ENCODE measurements around the gene KRT79. TPM values are rescaled to one million over a fixed set of nuclear protein-coding genes. Genes with fewer than 3 reads are reported as not detected.

The KRT79 gene
- total and polyA plus RNA-seq, 8 donors: 0.09 TPM; not detected in 7

GRCh38 chr12:52772188-52772587 lies 61.9 kb downstream of the KRT79 start:
- TF ChIP-seq CTCF (IDR thresholded peaks at IDR 0.05): no peak
- no peak overlapping the region for H3K27ac ChIP-seq
- H3K4me3 ChIP-seq: no peak overlapping the region
- H3K27me3 ChIP-seq: no peaks in the 10 kb centered on the region
- 74 to 78% methylated on average over 4 of the region's 4 CpGs for WGBS, 2 donors
- intact Hi-C loops (cut with DNase I): no loop called here
- no peaks in the 10 kb centered on the region for H3K36me3 ChIP-seq
- no peak for DNase-seq
- no peaks in the 10 kb centered on the region for H3K4me1 ChIP-seq
- no peaks in the 10 kb centered on the region for H3K9me3 ChIP-seq
- ATAC-seq: no peak
- no peak for FAIRE-seq

- Histone ChIP-seq H3K4me3 (no peak overlapping the region), H3K9me3 (no peaks in the 10 kb centered on the region), H3K4me1 (no peaks in the 10 kb centered on the region), H3K36me3 (no peaks in the 10 kb centered on the region), H3K27ac (no peak overlapping the region), H3K27me3 (no peaks in the 10 kb centered on the region)
- TF ChIP-seq CTCF (IDR thresholded peaks at IDR 0.05): no peak
- intact Hi-C loops (cut with DNase I): no loop called here
- DNase-seq (no peak), FAIRE-seq (no peak), ATAC-seq (no peak)
- 59 to 69% methylated on average over 4 of the region's 4 CpGs for WGBS, 2 donors
These were observed 62.6 kb downstream of the KRT79 start for GRCh38 chr12:52771505-52771904.

Other genes starting within 250 kb of the KRT79 start
- gene KRT72, start 232.8 kb downstream of the KRT79 start, total RNA-seq: under 1 TPM in 1 of 6 donors, not detected in 5; 0.09 TPM
- gene KRT72, start 232.8 kb downstream of the KRT79 start, polyA plus RNA-seq: not detected
- gene KRT73, start 215.8 kb downstream of the KRT79 start, total RNA-seq: not detected
- gene KRT73, start 215.8 kb downstream of the KRT79 start, polyA plus RNA-seq: not detected
- gene KRT2, start 182.1 kb downstream of the KRT79 start, total RNA-seq: not detected
- gene KRT2, start 182.1 kb downstream of the KRT79 start, polyA plus RNA-seq: under 1 TPM in 1 of 2 donors, not detected in 1; 0.02 TPM
- gene KRT1, start 153.9 kb downstream of the KRT79 start, total RNA-seq: under 1 TPM in 2 of 6 donors, not detected in 4; 0.17 to 0.41 TPM
- not detected for gene KRT1, start 153.9 kb downstream of the KRT79 start, polyA plus RNA-seq
- not detected for gene KRT77, start 130.8 kb downstream of the KRT79 start, total RNA-seq
- gene KRT77, start 130.8 kb downstream of the KRT79 start, polyA plus RNA-seq: under 1 TPM in 1 of 2 donors, not detected in 1; 0.07 TPM
- not detected for gene KRT76, start 57.0 kb downstream of the KRT79 start, total RNA-seq
- not detected for gene KRT76, start 57.0 kb downstream of the KRT79 start, polyA plus RNA-seq
- not detected for gene KRT3, start 38.2 kb downstream of the KRT79 start, total RNA-seq
- not detected for gene KRT3, start 38.2 kb downstream of the KRT79 start, polyA plus RNA-seq
- under 1 TPM in 5 of 6 donors, not detected in 1; 0.09 to 0.28 (median 0.20) TPM for gene KRT4, start 20.2 kb downstream of the KRT79 start, total RNA-seq
- 1 to 10 TPM; 1.3 to 1.9 TPM for gene KRT4, start 20.2 kb downstream of the KRT79 start, polyA plus RNA-seq
- gene KRT78, start 14.7 kb upstream of the KRT79 start, total RNA-seq: under 1 TPM in 2 of 6 donors, not detected in 4; 0.35 to 0.56 TPM
- 1 to 10 TPM in 1 of 2 donors, under 1 TPM in 1; 0.27 to 1.1 TPM for gene KRT78, start 14.7 kb upstream of the KRT79 start, polyA plus RNA-seq
- 100 to 1,000 TPM; 317 to 789 (median 496) TPM for gene KRT8, start 70.8 kb upstream of the KRT79 start, total RNA-seq
- 100 to 1,000 TPM; 698 to 759 TPM for gene KRT8, start 70.8 kb upstream of the KRT79 start, polyA plus RNA-seq
- gene KRT18, start 114.8 kb upstream of the KRT79 start, total RNA-seq: 100 to 1,000 TPM; 309 to 595 (median 384) TPM
- 100 to 1,000 TPM; 526 to 610 TPM for gene KRT18, start 114.8 kb upstream of the KRT79 start, polyA plus RNA-seq
- gene EIF4B, start 172.1 kb upstream of the KRT79 start, total RNA-seq: 100 to 1,000 TPM; 343 to 522 (median 446) TPM
- 10 to 100 TPM; 72.8 to 88.6 TPM for gene EIF4B, start 172.1 kb upstream of the KRT79 start, polyA plus RNA-seq
- 10 to 100 TPM; 22.7 to 52.6 (median 28.2) TPM for gene TNS2, start 215.8 kb upstream of the KRT79 start, total RNA-seq
- gene TNS2, start 215.8 kb upstream of the KRT79 start, polyA plus RNA-seq: 100 to 1,000 TPM; 135 to 183 TPM
- gene SPRYD3, start 245.1 kb upstream of the KRT79 start, total RNA-seq: 10 to 100 TPM; 37.1 to 47.2 (median 40.1) TPM
- 10 to 100 TPM; 25.7 to 36.1 TPM for gene SPRYD3, start 245.1 kb upstream of the KRT79 start, polyA plus RNA-seq

Measured in pancreas (tissue), 10 donors.